ENCODE results near the gene OR2Y1.
"Not testable (repeated sequence)": the region's sequence is repeated elsewhere in the genome, so short reads cannot be mapped to it uniquely, and the experiment has no call there.

The OR2Y1 gene

DNA sequence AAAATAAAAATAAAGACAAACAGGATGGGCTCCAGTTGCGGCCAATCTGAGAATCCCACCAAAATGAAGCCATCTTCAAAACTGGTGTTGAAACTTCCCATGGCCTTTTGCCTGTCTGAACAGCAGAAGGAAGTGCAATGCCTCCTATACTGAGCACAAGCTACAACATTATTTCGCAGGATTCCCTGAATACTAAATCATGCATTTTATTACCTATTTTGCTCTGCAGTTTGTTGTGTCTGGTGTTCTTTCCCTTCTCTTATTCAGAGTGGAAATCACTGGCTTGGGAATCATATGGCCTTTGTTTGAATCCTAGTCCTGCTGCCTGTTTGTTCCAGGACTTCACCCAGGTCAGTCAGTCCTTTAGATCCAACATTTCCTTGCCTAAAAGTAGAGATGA is at the start of gene OR2Y1:
TSS of gene OR2Y1 (minus strand) at position 101 of the 400 bp plus-strand sequence. CDS start at position 101, 0 bp downstream.
- Mint-ChIP-seq H3K9me3 (no peaks in the 10 kb centered on the region), H3K27me3 (peaks cover 29% of the 10 kb centered on the region), H3K4me3 (no peak within 1 kb of the TSS), H3K4me1 (ENCODE audit: low read depth) (no peaks in the 10 kb centered on the region), H3K27ac (no peak within 1 kb of the TSS), H3K36me3 (ENCODE audit: low read depth) (no peaks in the 10 kb centered on the region)

DNA sequence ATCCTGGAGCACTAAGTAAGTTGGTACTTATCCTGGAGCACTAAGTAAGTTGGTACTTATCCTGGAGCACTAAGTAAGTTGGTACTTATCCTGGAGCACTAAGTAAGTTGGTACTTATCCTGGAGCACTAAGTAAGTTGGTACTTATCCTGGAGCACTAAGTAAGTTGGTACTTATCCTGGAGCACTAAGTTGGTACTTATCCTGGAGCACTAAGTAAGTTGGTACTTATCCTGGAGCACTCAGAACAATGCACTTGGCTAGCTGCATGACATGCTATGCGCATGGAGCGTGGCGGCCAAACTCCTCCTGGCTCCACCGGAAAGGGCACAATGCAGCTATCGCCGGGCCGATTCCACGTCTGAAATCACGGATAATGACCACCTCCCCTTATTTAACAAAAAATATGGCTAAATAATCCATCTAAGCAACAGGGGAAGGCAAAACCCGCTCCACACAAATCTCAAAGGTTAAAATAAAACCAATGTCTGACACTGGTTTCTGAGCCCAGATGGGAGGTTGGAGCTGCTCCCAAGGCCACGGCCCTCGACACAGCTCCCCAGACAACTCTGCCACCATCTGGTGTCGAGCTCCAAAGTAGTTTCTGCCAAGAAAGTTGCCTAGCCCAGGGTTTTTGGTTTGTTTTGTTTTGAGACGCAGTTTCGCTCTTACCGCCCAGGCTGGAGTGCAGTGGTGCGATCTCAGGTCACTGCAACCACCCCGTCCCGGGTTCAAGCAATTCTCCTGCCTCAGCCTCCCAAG is 49.0 kb upstream of the OR2Y1 start:
- Mint-ChIP-seq H3K4me1 (ENCODE audit: low read depth) (peaks cover 24% of the 10 kb centered on the region), H3K36me3 (ENCODE audit: low read depth) (peaks cover 35% of the 10 kb centered on the region)
- H3K4me3 Mint-ChIP-seq, H3K27me3 Mint-ChIP-seq, H3K9me3 Mint-ChIP-seq, H3K27ac Mint-ChIP-seq: not testable (repeated sequence)

- Mint-ChIP-seq H3K27ac (peak overlapping the region; percentile 41), H3K27me3 (no peaks in the 10 kb centered on the region), H3K36me3 (ENCODE audit: low read depth) (peaks cover 26% of the 10 kb centered on the region), H3K4me1 (ENCODE audit: low read depth) (peaks cover 14% of the 10 kb centered on the region), H3K9me3 (no peaks in the 10 kb centered on the region), H3K4me3 (no peak overlapping the region)
Measured at GRCh38 chr5:180787711-180788431, 48.0 kb upstream of the OR2Y1 start.

GRCh38 chr5:180786531-180787398 is 46.9 kb upstream of the OR2Y1 start:
- Mint-ChIP-seq H3K27ac (peak overlapping the region; percentile 62), H3K9me3 (no peaks in the 10 kb centered on the region), H3K36me3 (ENCODE audit: low read depth) (peaks cover 19% of the 10 kb centered on the region), H3K4me3 (no peak overlapping the region), H3K27me3 (no peaks in the 10 kb centered on the region), H3K4me1 (ENCODE audit: low read depth) (peaks cover 17% of the 10 kb centered on the region)

GRCh38 chr5:180785794-180786221 is 46.0 kb upstream of the OR2Y1 start:
- Mint-ChIP-seq H3K36me3 (ENCODE audit: low read depth) (peaks cover 14% of the 10 kb centered on the region), H3K27ac (peak overlapping the region; percentile 65), H3K4me3 (no peak overlapping the region), H3K9me3 (no peaks in the 10 kb centered on the region), H3K27me3 (no peaks in the 10 kb centered on the region), H3K4me1 (ENCODE audit: low read depth) (peaks cover 17% of the 10 kb centered on the region)

DNA sequence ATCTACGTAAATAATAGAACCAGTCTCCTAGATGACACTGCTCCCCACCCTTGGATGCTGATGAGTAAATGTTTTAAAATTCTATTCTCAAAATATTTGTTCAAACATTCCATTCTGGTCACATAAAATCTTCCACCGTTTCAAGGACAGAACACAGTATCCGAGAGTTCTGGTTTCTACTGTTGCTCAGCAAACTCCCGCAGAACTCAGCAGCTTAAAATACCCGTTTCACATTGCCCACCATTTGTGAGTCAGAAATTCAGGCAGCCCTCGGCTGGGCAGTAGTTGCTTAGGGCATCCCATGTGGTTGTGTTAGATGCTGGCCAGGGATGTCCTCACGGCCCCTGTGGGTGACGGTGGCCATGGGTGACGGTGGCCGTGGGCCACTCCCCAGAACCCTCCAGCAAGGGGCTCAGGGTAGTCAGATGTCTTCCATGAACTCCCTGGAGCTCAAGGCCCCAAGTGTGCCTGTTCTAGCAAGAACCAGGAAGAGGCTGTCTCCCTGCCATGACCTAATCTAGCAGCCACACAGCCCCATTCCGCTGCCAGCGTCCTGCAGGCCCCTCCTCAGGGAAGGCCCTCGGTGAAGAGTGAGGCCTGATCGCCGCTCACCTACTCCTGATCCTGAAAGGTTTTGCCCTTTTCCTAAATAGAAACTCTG is 45.4 kb upstream of the OR2Y1 start:
- Mint-ChIP-seq H3K27ac (no peak overlapping the region), H3K4me1 (ENCODE audit: low read depth) (peaks cover 16% of the 10 kb centered on the region), H3K27me3 (no peaks in the 10 kb centered on the region), H3K36me3 (ENCODE audit: low read depth) (peaks cover 11% of the 10 kb centered on the region), H3K9me3 (no peaks in the 10 kb centered on the region), H3K4me3 (no peak overlapping the region)

DNA sequence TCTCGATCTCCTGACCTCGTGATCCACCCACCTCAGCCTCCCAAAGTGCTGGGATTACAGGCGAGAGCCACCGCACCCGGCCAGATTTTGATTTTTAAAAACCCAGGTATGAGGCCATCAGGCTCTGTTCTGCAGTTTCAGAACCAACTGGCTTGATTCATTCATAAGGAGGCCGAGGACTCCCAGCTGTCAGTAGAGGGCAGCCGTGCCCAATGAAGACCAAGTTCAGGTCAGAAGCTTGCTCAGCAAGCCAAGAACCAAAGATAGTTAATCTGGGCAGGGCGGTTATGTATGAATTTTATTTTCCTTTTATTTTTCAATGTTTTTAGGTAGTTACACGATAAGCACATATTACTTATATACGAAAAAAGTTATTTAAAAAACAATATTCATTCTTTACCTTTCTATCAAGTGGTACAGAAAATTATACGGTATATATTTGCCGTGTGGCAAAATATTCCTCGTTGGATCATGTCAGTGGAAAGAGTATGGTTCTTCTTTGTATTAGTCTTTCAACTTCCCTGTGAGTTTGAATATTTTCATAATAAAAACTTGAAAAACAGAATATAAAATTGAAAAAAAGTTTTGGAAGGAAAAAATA is 44.7 kb upstream of the OR2Y1 start:
- Mint-ChIP-seq H3K36me3 (ENCODE audit: low read depth) (peaks cover 4% of the 10 kb centered on the region), H3K4me1 (ENCODE audit: low read depth) (peaks cover 15% of the 10 kb centered on the region), H3K4me3 (no peak overlapping the region), H3K9me3 (no peaks in the 10 kb centered on the region), H3K27ac (no peak overlapping the region), H3K27me3 (no peaks in the 10 kb centered on the region)

DNA sequence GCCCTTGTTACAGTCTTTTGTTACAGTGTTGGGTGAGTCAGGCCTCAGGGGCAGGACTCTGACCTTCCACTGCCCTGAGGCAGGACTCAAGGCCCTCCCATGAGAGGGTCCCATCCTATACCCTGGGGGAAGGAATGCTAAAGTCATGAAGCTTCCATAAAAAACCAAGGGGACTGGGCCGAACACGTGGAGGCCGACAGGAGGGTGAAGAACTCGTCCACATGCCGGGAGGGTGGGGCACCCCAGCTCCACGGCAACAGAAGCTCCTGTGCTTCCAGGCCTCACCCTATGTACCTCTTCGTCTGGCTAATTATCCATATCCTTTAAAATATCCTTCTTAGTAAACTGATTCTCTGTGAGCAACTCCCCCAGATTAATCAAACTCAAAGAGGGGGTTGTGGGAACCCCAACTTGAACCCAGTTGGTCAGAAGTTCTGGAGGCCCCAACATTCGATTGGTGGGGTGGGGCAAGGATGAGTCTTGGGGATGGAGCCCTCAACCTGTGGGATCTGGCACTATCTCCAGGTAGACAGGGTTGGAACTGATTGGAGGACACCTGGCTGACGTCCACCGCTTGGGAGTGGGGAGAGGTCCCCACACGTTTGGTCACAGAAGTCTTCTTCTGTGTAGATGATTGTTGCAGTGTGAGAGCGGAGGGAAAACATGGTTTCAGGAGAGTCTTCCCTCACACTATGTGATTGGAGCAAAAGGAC is 43.6 kb upstream of the OR2Y1 start:
- no peaks in the 10 kb centered on the region for H3K27me3 Mint-ChIP-seq
- no peaks in the 10 kb centered on the region for H3K9me3 Mint-ChIP-seq
- H3K4me3 Mint-ChIP-seq = no peak overlapping the region
- peaks cover 3% of the 10 kb centered on the region for H3K36me3 Mint-ChIP-seq (ENCODE audit: low read depth)
- H3K27ac Mint-ChIP-seq = no peak overlapping the region
- H3K4me1 Mint-ChIP-seq (ENCODE audit: low read depth) = peaks cover 15% of the 10 kb centered on the region

DNA sequence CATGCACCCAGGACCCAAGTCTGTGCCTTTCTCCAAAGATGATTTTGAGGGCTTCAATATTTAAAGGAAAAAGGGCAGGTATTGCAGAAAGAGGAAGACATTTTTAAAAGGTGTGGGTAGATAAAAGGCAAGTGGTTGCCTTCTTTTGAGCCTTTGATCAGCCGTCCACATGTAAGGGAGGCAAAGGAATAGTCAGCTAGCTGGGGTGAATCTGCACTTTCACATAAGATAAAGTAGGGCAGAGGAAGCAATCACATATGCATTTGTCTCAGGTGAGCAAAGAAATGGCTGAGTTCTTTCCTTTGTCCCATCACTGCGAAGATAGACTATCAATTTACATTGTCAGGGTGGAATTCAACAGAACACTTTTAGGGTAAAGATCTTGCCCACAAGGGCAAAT is 42.9 kb upstream of the OR2Y1 start:
- peaks cover 1% of the 10 kb centered on the region for H3K36me3 Mint-ChIP-seq (ENCODE audit: low read depth)
- H3K4me1 Mint-ChIP-seq (ENCODE audit: low read depth) = peaks cover 9% of the 10 kb centered on the region
- no peak overlapping the region for H3K4me3 Mint-ChIP-seq
- H3K9me3 Mint-ChIP-seq = no peaks in the 10 kb centered on the region
- H3K27me3 Mint-ChIP-seq = no peaks in the 10 kb centered on the region
- H3K27ac Mint-ChIP-seq = no peak overlapping the region

DNA sequence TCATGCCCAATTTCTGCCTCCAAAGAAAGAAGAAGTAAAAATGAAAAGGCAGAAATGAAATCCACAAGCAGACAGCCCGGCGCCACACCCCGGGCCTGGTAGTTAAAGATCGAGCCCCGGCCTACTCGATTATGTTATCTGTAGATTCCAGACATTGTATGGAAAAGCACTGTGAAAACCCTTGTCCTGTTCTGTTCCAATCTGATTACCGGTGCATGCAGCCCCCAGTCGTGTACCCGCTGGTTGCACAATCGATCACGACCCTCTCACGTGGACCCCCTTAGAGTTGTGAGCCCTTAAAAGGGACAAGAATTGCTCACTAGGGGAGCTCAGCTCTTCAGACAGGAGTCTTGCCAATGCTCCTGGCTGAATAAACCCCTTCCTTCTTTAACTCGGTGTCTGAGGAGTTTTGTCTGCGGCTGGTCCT is 42.1 kb upstream of the OR2Y1 start:
- not testable (repeated sequence) for H3K27ac Mint-ChIP-seq; H3K4me3 Mint-ChIP-seq; H3K4me1 Mint-ChIP-seq (ENCODE audit: low read depth); H3K9me3 Mint-ChIP-seq; H3K36me3 Mint-ChIP-seq (ENCODE audit: low read depth); H3K27me3 Mint-ChIP-seq

DNA sequence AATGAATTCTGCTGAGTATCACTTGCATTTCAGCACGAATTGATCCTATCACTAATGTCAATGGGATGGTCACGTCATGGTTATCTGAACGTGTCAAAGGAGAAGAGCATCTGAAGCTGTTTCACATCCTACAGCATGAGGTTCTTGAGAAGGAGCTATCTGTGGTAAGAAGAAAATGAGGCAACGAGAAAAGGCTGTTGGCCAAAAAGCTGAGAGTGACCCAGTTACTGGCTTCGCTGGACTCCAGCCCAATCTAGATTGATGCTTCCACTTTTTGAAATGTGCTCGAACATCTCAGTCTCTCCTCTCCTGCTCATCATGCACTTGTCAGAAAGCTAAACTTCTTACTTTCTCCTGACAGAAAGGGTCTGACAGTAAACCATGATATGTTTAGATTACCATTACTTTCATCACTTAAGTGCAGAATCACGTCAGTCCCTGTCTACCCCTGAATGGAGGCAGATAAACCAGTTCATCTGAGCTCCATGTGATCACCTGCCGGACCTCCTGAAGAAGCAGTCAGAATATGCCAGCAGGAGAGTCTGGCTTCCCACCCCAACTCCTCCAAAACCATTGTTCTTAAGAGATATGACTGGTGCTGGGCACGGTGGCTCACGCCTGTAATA is 40.2 kb upstream of the OR2Y1 start:
- Mint-ChIP-seq H3K36me3 (ENCODE audit: low read depth) (no peaks in the 10 kb centered on the region), H3K27me3 (no peaks in the 10 kb centered on the region), H3K4me1 (ENCODE audit: low read depth) (peaks cover 4% of the 10 kb centered on the region), H3K9me3 (no peaks in the 10 kb centered on the region), H3K27ac (no peak overlapping the region), H3K4me3 (no peak overlapping the region)

- Mint-ChIP-seq H3K9me3 (peaks cover 9% of the 10 kb centered on the region), H3K27ac (no peak overlapping the region), H3K36me3 (ENCODE audit: low read depth) (no peaks in the 10 kb centered on the region), H3K27me3 (peaks cover 14% of the 10 kb centered on the region), H3K4me3 (no peak overlapping the region), H3K4me1 (ENCODE audit: low read depth) (peaks cover under 1% of the 10 kb centered on the region)
Measured at GRCh38 chr5:180777475-180777874, 37.6 kb upstream of the OR2Y1 start.

- H3K9me3 Mint-ChIP-seq = peaks cover 14% of the 10 kb centered on the region
- H3K27me3 Mint-ChIP-seq = peaks cover 14% of the 10 kb centered on the region
- H3K36me3 Mint-ChIP-seq (ENCODE audit: low read depth) = no peaks in the 10 kb centered on the region
Measured at GRCh38 chr5:180776376-180776775, 36.5 kb upstream of the OR2Y1 start.

More at GRCh38 chr5:180776376-180776775, 36.5 kb upstream of the OR2Y1 start:
- Mint-ChIP-seq H3K4me3 (no peak overlapping the region), H3K4me1 (ENCODE audit: low read depth) (no peaks in the 10 kb centered on the region), H3K27ac (no peak overlapping the region)

Data from stimulated activated naive CD8-positive, alpha-beta T cell treated with anti-CD3 and anti-CD28 coated beads, Interleukin-15, Interleukin-2, amounts not matched to agents 100 ng/mL and 50 ng/mL, for 24 hours (primary cell).